DOHH2 (cell line): ENCODE results near the gene LY6G5B.

ENCODE experiments used
- EZH2phosphoT487 ChIP-seq: fragments of 200-600 bp; sonication (generic); IDR thresholded peaks from 2 replicates; pipeline ENCODE4 v1.6.1; 2017; ENCODE audit warnings: borderline replicate concordance, mild to moderate bottlenecking, antibody characterized with exemption, low read length, moderate library complexity, mixed read lengths
- TF ChIP-seq, protein P1 (sequence below): fragments of 200-600 bp; sonication (generic); IDR thresholded peaks from one replicate; pipeline ENCODE4 v1.5.1; 2014; ENCODE audit warnings: antibody characterized with exemption, mild to moderate bottlenecking, low read depth, low read length; ENCODE audit not compliant: poor library complexity, severe bottlenecking

DNA sequence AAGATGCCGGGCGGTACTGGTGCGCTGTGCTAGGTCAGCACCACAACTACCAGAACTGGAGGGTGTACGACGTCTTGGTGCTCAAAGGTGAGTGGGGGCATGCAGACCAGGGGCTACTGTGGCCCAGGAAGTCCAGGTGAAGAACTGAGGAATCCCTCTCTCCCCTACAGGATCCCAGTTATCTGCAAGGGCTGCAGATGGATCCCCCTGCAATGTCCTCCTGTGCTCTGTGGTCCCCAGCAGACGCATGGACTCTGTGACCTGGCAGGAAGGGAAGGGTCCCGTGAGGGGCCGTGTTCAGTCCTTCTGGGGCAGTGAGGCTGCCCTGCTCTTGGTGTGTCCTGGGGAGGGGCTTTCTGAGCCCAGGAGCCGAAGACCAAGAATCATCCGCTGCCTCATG lies 37.9 kb downstream of the LY6G5B start:
- TF ChIP-seq, protein P1, sequence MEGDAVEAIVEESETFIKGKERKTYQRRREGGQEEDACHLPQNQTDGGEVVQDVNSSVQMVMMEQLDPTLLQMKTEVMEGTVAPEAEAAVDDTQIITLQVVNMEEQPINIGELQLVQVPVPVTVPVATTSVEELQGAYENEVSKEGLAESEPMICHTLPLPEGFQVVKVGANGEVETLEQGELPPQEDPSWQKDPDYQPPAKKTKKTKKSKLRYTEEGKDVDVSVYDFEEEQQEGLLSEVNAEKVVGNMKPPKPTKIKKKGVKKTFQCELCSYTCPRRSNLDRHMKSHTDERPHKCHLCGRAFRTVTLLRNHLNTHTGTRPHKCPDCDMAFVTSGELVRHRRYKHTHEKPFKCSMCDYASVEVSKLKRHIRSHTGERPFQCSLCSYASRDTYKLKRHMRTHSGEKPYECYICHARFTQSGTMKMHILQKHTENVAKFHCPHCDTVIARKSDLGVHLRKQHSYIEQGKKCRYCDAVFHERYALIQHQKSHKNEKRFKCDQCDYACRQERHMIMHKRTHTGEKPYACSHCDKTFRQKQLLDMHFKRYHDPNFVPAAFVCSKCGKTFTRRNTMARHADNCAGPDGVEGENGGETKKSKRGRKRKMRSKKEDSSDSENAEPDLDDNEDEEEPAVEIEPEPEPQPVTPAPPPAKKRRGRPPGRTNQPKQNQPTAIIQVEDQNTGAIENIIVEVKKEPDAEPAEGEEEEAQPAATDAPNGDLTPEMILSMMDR = no peak
- no peak for TF ChIP-seq EZH2phosphoT487
